Endothelial cell of umbilical vein (primary cell): ENCODE measurements around the gene PDX1. TPM values are rescaled to one million over a fixed set of nuclear protein-coding genes. Genes with fewer than 3 reads are reported as not detected.

Experiments used
- BruUV-seq: library from RNA; stranded (reverse); fragments of 400-500 nt; replicated peaks from 2 replicates; lab custom pipeline; 2021; lab: Mats Ljungman, UMichigan
- CTCF ChIA-PET: fragments of 300-600, 350-600 bp; sonication (Branson Sonifier 250); formaldehyde crosslinking; loops from one replicate; lab custom pipeline; 2021; ENCODE audit warnings: antibody characterized with exemption, inconsistent platforms; lab: Charles Lee
- POLR2A ChIA-PET: fragments of 300-600, 350-600 bp; sonication (Branson Sonifier 250); formaldehyde crosslinking; loops from one replicate; lab custom pipeline; 2021; ENCODE audit warnings: antibody characterized with exemption, inconsistent platforms; lab: Charles Lee
- DNase-seq: peaks from one replicate; pipeline ENCODE4 v3.0.0-alpha.2; 2011; ENCODE audit warnings: low read depth, low spot score
- FAIRE-seq: peaks from 2 replicates; lab custom pipeline; 2011; peaks lifted over from hg19 to GRCh38; lab: Jason Lieb, UNC
- H2AFZ ChIP-seq: 2 replicates; pipeline ENCODE4 v1.6.0; 2012; ENCODE audit warnings: low read depth, low read length, control low read depth, inconsistent platforms
- H3K27ac ChIP-seq: 2 replicates; pipeline ENCODE4 v1.5.1; 2011; ENCODE audit warnings: low read depth, mild to moderate bottlenecking, control low read depth, low read length, moderate library complexity; ENCODE audit not compliant: insufficient read depth
- H3K27me3 ChIP-seq, 2 experiments: 2 replicates each; pipeline versions ENCODE4 v1.6.0 to v1.6.1; 2011; ENCODE audit warnings: low read length in 2 of 2, mixed read lengths in 1 of 2; ENCODE audit not compliant: control insufficient read depth in 2 of 2, insufficient read depth in 2 of 2
- H3K36me3 ChIP-seq, 2 experiments: 2 replicates in 1 of 2; 3 replicates in 1 of 2; pipeline ENCODE4 v1.5.1; 2011; ENCODE audit warnings: low read length in 2 of 2, mild to moderate bottlenecking in 1 of 2, moderate library complexity in 1 of 2; ENCODE audit not compliant: control insufficient read depth in 2 of 2, insufficient read depth in 2 of 2; ENCODE audit errors: extremely low read depth in 1 of 2
- H3K4me1 ChIP-seq: 3 replicates; pipeline ENCODE4 v1.5.1; 2011; ENCODE audit warnings: mild to moderate bottlenecking, low read length; ENCODE audit not compliant: control insufficient read depth, insufficient read depth; ENCODE audit errors: extremely low read depth
- H3K4me2 ChIP-seq: 2 replicates; pipeline ENCODE4 v1.6.1; 2011; ENCODE audit warnings: low read length, control low read depth, mixed read lengths; ENCODE audit not compliant: insufficient read depth
- H3K4me3 ChIP-seq, 3 experiments: fragments of 200-600 bp in 1 of 3; sonication (generic), shearing (Covaris generic) in 1 of 3; replicated peaks in 1 of 3; 2 replicates each; pipeline ENCODE4 v1.5.1; 2011 to 2016; ENCODE audit warnings: control low read depth in 3 of 3, low read length in 3 of 3, mild to moderate bottlenecking in 2 of 3, inconsistent platforms in 1 of 3, low read depth in 1 of 3, moderate library complexity in 1 of 3; ENCODE audit not compliant: insufficient read depth in 1 of 3
- H3K79me2 ChIP-seq: 2 replicates; pipeline ENCODE4 v1.6.0; 2012; ENCODE audit warnings: low read length, inconsistent platforms; ENCODE audit not compliant: control insufficient read depth, insufficient read depth
- H3K9ac ChIP-seq: replicated peaks from 2 replicates; pipeline ENCODE3; 2011; ENCODE audit warnings: low read length, control low read depth; ENCODE audit not compliant: insufficient read depth; ENCODE audit errors: extremely low read depth
- H3K9me1 ChIP-seq: replicated peaks from 3 replicates; pipeline ENCODE4 v1.6.0; 2011; ENCODE audit warnings: mild to moderate bottlenecking, low read length; ENCODE audit not compliant: control insufficient read depth, insufficient read depth; ENCODE audit errors: extremely low read depth
- H3K9me3 ChIP-seq: replicated peaks from 2 replicates; pipeline ENCODE4 v1.5.1; 2012; ENCODE audit warnings: low read length, inconsistent platforms; ENCODE audit not compliant: control insufficient read depth, insufficient read depth
- H4K20me1 ChIP-seq: replicated peaks from 2 replicates; pipeline ENCODE3; 2011; ENCODE audit warnings: mild to moderate bottlenecking, low read length; ENCODE audit not compliant: control insufficient read depth, insufficient read depth; ENCODE audit errors: extremely low read depth
- EZH2 ChIP-seq: IDR thresholded peaks from 2 replicates; pipeline ENCODE4 v1.6.1; 2012; ENCODE audit warnings: borderline replicate concordance, low read depth, mild to moderate bottlenecking, moderate library complexity, low read length, inconsistent platforms; ENCODE audit not compliant: severe bottlenecking
- FOS ChIP-seq: IDR thresholded peaks from 2 replicates; pipeline ENCODE4 v1.6.1; 2011; ENCODE audit warnings: mild to moderate bottlenecking, low read length, moderate library complexity, borderline replicate concordance; ENCODE audit not compliant: insufficient read depth
- JUN ChIP-seq: IDR thresholded peaks from 2 replicates; pipeline ENCODE4 v1.6.1; 2011; ENCODE audit warnings: borderline replicate concordance, low read depth; ENCODE audit not compliant: insufficient read length, insufficient read depth
- dilution Hi-C: fragments of 300-500 bp; cut with MboI; formaldehyde crosslinking; loops from one replicate; pipeline ENCODE4 v1.15.0; 2019; ENCODE audit warnings: low sequenced_read_pairs; ENCODE audit not compliant: extremely low pct_ligation_motif_present
- intact Hi-C: fragments of 100-400 bp; cut with micrococcal nuclease; formaldehyde crosslinking; loops from one replicate; pipeline ENCODE4 v1.10.0; 2022
- polyA plus RNA-seq, 4 experiments: library from polyadenylated mRNA; depleted of rRNA in 3 of 4; stranded (reverse) in 3 of 4; unstranded in 1 of 4; fragments of >200 nt; gene quantifications; 2 replicates each; pipeline versions ENCODE4 v1.2.1 to v1.2.3, GENCODE V29; 2011 to 2012; ENCODE audit warnings: missing spikeins in 1 of 4
- small RNA-seq: library from RNA; depleted of rRNA; stranded (forward); fragments of <200 nt; gene quantifications from one replicate; pipeline ENCODE3, GENCODE V24; 2012; ENCODE audit warnings: low replicate concordance, low read depth; ENCODE audit not compliant: insufficient read depth, insufficient read length
- total RNA-seq: library from RNA; stranded (reverse); gene quantifications from 2 replicates; pipeline ENCODE4 v1.2.3, GENCODE V29; 2021

The PDX1 gene
- total and polyA plus RNA-seq, 2 donors (not counting 3 experiments of a cell fraction or from before 2014, with no cell fraction given), result not detected

DNA sequence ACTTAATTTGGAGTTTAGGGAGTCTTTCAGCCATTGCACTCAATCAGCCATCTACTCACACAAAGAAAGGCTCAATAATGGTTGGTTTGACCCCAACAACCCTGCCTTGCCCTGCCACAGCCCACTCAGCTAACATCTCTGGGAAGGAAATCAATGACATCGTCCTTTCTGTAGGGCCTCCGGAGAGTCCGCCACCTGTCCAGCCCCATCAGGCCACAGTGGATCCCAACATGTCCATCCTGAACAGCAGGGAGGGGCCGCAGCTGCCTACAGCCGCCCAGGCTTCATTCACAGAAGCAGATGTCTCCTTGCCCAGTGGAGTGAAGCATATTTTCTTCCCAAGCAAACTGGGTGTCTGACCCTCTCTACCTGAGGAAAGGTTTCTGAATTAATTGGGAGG, 53.5 kb downstream of the PDX1 start:
- H4K20me1 ChIP-seq, result no peaks in the 10 kb centered on the region
- no peaks in the 10 kb centered on the region for H3K9me1 ChIP-seq
- peak; percentile 50 for TF ChIP-seq EZH2
- no peak for TF ChIP-seq JUN
- no TSS peak for BruUV-seq
- ChIA-PET CTCF (interaction anchor here (2.1 to 3.3 kb wide), 2 partner anchors 11 to 19 kb away, joined by 7 to 11 read pairs; no protein-coding TSS in a partner anchor), POLR2A (no interaction called here)
- FAIRE-seq (no peak), DNase-seq (no peak)
- H3K79me2 ChIP-seq, result no peaks in the 10 kb centered on the region
- H3K27me3 ChIP-seq, result peaks cover 84 to 99% of the 10 kb centered on the region in 2 experiments
- H3K9me3 ChIP-seq, result no peaks in the 10 kb centered on the region
- H3K4me1 ChIP-seq, result no peaks in the 10 kb centered on the region
- dilution Hi-C loops (no loop called here), intact Hi-C loops (no loop called here)
- H3K36me3 ChIP-seq, result no peaks in the 10 kb centered on the region
- H3K4me3 ChIP-seq, result no peak overlapping the region
- H2AFZ ChIP-seq, result no peak overlapping the region
- H3K27ac ChIP-seq, result no peak overlapping the region
- H3K9ac ChIP-seq, result no peak overlapping the region
- H3K4me2 ChIP-seq, result no peak overlapping the region

DNA sequence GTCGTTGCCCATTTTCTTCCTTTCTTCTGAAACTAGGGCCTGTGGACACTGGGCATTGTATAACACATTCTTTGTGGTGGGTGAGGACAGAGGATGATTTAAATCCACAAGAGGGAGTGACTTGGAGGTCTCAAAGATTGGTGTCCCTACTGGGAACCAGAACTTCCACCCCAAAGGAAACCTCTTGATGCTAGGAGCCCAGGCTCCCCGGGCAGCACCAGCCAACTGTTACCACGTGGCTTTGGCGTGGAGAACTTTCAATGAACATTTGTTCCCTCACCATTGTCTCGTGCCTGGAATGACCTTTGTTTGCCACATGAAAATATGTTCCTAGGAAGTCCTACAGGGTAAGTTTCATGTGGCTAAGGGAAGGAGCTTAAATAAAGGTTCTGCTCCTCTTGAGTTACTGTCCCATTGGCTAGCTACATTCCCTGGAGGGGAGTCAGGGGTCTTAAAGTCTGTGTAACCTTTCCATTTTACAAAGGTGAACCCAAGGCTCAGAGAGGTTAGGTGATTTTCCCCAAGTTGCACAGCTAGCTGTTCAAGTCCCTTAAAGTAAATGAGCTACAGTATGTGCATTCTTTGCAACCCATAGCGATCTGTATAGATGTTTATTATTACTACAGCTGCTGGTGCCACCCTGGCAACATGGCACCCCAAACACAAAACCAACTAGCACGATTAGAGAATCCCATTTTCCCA, 54.3 kb downstream of the PDX1 start:
- H4K20me1 ChIP-seq, result no peaks in the 10 kb centered on the region
- H3K27me3 ChIP-seq, result peaks cover 85 to 98% of the 10 kb centered on the region in 2 experiments
- no peak overlapping the region for H2AFZ ChIP-seq
- H3K79me2 ChIP-seq, result no peaks in the 10 kb centered on the region
- H3K9me1 ChIP-seq, result no peaks in the 10 kb centered on the region
- no peaks in the 10 kb centered on the region for H3K4me1 ChIP-seq
- H3K9ac ChIP-seq, result no peak overlapping the region
- no peak overlapping the region for H3K27ac ChIP-seq
- H3K36me3 ChIP-seq, result no peaks in the 10 kb centered on the region
- POLR2A ChIA-PET, result interaction anchor here (0.5 kb wide), 1 partner anchor 782 kb away, joined by 5 read pairs; no protein-coding TSS in a partner anchor
- TF ChIP-seq EZH2, result peak; percentile 8
- TF ChIP-seq FOS, result no peak
- H3K9me3 ChIP-seq, result no peaks in the 10 kb centered on the region
- BruUV-seq, result no TSS peak
- CTCF ChIA-PET, result interaction anchor here (0.6 to 3.3 kb wide), 3 partner anchors 10 to 20 kb away, joined by 3 to 11 read pairs (median 7); no protein-coding TSS in a partner anchor
- H3K4me3 ChIP-seq, result no peak overlapping the region
- intact Hi-C loops, result no loop called here
- dilution Hi-C loops, result no loop called here
- no peak for DNase-seq
- no peak overlapping the region for H3K4me2 ChIP-seq
- FAIRE-seq, result no peak

Small RNA genes within 50 kb of the gene (small RNA-seq; reads per million reads assigned to genes)
- gene ATP5F1EP2, result not detected

Other genes with a start within 250 kb of the PDX1 start
- gene GSX1, start 127.5 kb upstream of the PDX1 start, total RNA-seq, result not detected in 2 replicates
- gene GSX1, start 127.5 kb upstream of the PDX1 start, polyA plus RNA-seq, result not detected in 2 replicates
- not detected in 2 replicates for gene CDX2, start 49.3 kb downstream of the PDX1 start, total RNA-seq
- gene CDX2, start 49.3 kb downstream of the PDX1 start, polyA plus RNA-seq, result not detected in 2 replicates
- not detected in 2 replicates for gene URAD, start 68.7 kb downstream of the PDX1 start, total RNA-seq
- gene URAD, start 68.7 kb downstream of the PDX1 start, polyA plus RNA-seq, result not detected in 2 replicates
- not detected in 2 replicates for gene FLT3, start 180.6 kb downstream of the PDX1 start, total RNA-seq
- 0.03 TPM in 1 of 2 replicates, not detected in the other for gene FLT3, start 180.6 kb downstream of the PDX1 start, polyA plus RNA-seq
- gene PAN3, start 218.5 kb downstream of the PDX1 start, total RNA-seq, result 31.6 and 31.9 TPM in 2 replicates
- gene PAN3, start 218.5 kb downstream of the PDX1 start, polyA plus RNA-seq, result 7.8 and 8.5 TPM in 2 replicates